Kidney epithelial cell (primary cell): ENCODE results near the gene ZSWIM4. TPM values are rescaled to one million over a fixed set of nuclear protein-coding genes. Genes with fewer than 3 reads are reported as not detected.
A peak's percentile ranks its signal among the peaks of the same experiment; 100 is the strongest.

Experiments used
- DNase-seq: peaks from one replicate; pipeline ENCODE4 v3.0.0-alpha.2; 2010; ENCODE audit warnings: low read depth
- H3K27me3 ChIP-seq: 2 replicates; pipeline ENCODE4 v1.6.0; 2011; ENCODE audit warnings: low read length; ENCODE audit not compliant: control insufficient read depth, insufficient read depth
- H3K36me3 ChIP-seq: 2 replicates; pipeline ENCODE4 v1.5.1; 2011; ENCODE audit warnings: low read length; ENCODE audit not compliant: control insufficient read depth, insufficient read depth
- H3K4me3 ChIP-seq: 2 replicates; pipeline ENCODE4 v1.5.1; 2011; ENCODE audit warnings: low read depth, mild to moderate bottlenecking, control low read depth, low read length
- total RNA-seq: library from RNA; depleted of rRNA; stranded (reverse); fragments of >200 nt; gene quantifications from 2 replicates; pipeline ENCODE4 v1.2.3, GENCODE V29; 2015
- TF ChIP-seq, protein P1 (sequence below): IDR thresholded peaks from 2 replicates; pipeline ENCODE4 v1.5.1; 2011; ENCODE audit warnings: mild to moderate bottlenecking, moderate library complexity, low read length, control low read depth, inconsistent platforms; ENCODE audit not compliant: insufficient read depth, poor library complexity, severe bottlenecking

The ZSWIM4 gene
- total RNA-seq, 1 donor from 2014 or later = 25.7 TPM

DNA sequence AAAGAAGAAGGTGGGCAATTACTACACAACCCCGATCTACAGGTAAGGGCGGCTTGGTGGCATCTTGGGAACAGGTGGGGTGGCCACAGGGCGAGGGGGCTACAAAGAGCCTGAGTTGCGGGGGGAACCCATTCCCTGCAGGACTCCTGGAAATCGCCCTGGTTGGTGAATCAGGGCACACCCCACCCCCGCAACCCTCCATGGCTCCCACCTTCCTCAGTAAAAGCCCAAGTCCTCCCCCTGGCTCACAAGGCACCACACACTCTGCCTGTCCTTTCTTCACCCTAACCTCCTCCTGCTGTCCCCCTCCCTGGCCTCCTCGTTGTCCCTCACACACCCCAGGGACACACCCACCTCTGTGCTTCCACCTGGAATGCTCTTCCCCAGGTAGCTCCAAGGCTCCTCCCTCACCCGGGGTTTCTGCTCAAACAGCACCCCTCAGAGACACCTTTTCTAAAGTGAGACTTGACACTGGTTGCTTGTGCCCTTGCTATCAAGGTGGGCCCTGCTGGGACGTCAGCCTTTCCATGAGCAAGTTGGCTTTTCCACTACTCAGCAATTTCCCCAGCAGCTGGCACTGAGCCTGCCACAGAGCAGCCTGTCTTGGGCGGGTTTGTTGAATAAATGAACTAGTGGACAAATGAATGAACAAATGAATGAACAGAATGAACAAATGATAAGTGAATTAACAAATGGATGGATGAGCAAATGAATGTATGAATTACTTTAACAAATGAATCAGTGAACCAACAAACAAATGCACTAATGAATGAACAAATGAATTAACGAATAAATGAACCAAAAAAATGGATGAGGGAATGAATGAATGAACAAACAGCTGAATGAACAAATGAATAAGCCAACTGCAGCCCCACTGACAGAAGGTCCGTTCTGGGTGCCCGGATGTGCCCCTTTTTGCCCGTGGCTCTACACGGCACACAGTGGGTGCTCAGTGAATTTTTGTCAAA lies 37.2 kb upstream of the ZSWIM4 start:
- H3K36me3 ChIP-seq = peaks cover 6% of the 10 kb centered on the region
- DNase-seq = no peak

DNA sequence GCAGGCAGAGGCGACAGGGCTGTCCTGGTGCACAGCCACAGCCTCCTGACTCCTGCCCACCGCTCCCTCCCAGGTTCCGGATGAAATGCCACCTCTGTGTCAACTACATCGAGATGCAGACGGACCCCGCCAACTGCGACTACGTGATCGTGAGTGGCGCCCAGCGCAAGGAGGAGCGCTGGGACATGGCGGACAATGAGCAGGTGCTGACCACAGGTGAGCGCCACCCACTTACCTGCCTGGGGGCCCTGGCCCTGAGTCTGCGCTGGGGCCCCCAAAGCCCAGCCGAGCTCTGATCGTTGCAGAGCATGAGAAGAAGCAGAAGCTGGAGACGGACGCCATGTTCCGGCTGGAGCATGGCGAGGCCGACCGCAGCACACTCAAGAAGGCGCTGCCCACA lies 36.4 kb upstream of the ZSWIM4 start:
- DNase-seq = no peak
- TF ChIP-seq, protein P1, sequence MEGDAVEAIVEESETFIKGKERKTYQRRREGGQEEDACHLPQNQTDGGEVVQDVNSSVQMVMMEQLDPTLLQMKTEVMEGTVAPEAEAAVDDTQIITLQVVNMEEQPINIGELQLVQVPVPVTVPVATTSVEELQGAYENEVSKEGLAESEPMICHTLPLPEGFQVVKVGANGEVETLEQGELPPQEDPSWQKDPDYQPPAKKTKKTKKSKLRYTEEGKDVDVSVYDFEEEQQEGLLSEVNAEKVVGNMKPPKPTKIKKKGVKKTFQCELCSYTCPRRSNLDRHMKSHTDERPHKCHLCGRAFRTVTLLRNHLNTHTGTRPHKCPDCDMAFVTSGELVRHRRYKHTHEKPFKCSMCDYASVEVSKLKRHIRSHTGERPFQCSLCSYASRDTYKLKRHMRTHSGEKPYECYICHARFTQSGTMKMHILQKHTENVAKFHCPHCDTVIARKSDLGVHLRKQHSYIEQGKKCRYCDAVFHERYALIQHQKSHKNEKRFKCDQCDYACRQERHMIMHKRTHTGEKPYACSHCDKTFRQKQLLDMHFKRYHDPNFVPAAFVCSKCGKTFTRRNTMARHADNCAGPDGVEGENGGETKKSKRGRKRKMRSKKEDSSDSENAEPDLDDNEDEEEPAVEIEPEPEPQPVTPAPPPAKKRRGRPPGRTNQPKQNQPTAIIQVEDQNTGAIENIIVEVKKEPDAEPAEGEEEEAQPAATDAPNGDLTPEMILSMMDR = no peak
- Histone ChIP-seq H3K36me3 (peaks cover 6% of the 10 kb centered on the region), H3K27me3 (no peaks in the 10 kb centered on the region), H3K4me3 (no peak overlapping the region)

More for the DNA sequence above, 37.2 kb upstream of the ZSWIM4 start:
- H3K4me3 ChIP-seq = no peak overlapping the region
- TF ChIP-seq, protein P1 = no peak
- no peaks in the 10 kb centered on the region for H3K27me3 ChIP-seq

- no peak overlapping the region for H3K4me3 ChIP-seq
- TF ChIP-seq, protein P1 = peak; percentile 13
- peaks cover 5% of the 10 kb centered on the region for H3K36me3 ChIP-seq
- no peak for DNase-seq
- H3K27me3 ChIP-seq = no peaks in the 10 kb centered on the region
Observed at GRCh38 chr19:13761423-13761822, 33.8 kb upstream of the ZSWIM4 start.

GRCh38 chr19:13762635-13763235 lies 32.5 kb upstream of the ZSWIM4 start:
- H3K27me3 ChIP-seq = no peaks in the 10 kb centered on the region
- H3K4me3 ChIP-seq = no peak overlapping the region
- H3K36me3 ChIP-seq = peaks cover 5% of the 10 kb centered on the region
- no peak for DNase-seq
- TF ChIP-seq, protein P1 = no peak

DNA sequence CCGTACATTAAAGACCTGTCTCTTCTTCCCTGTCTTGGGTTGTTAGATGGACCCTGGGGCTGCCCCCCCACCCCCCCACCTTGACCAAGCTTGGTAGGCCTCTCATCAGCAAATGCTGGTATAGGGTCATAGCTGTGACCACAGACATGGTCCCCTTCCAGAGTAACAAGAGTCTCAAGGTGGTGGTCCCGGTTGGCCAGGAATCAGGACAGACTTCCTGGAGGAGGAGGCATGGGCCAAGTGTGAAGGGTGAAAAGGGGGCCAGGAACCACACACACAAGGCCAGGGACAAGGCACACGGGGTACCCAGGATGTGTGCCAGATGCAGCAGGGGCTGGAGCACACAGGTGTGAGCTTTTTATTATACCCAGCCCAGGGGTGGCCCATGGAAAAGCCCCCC lies 32.0 kb upstream of the ZSWIM4 start:
- DNase-seq = no peak
- no peaks in the 10 kb centered on the region for H3K27me3 ChIP-seq
- H3K36me3 ChIP-seq = peaks cover 4% of the 10 kb centered on the region
- H3K4me3 ChIP-seq = no peak overlapping the region
- TF ChIP-seq, protein P1 = no peak
